GM23338 (cell line): ENCODE data around the gene BCR. TPM values are rescaled to one million over a fixed set of nuclear protein-coding genes. Genes with fewer than 3 reads are reported as not detected.

ENCODE experiments used
- ATAC-seq: fragments of 200-7000 bp; cut with Tn5 transposase; 3 replicates; pipeline ENCODE4 v1.9.1; 2020
- DNase-seq: peaks from one replicate; pipeline ENCODE4 v3.0.0-alpha.2; 2015; ENCODE audit warnings: low spot score
- H2AFZ ChIP-seq: fragments of 200-600 bp; sonication (generic); 2 replicates; pipeline ENCODE4 v1.8.0; 2016; ENCODE audit warnings: antibody characterized with exemption, mild to moderate bottlenecking, moderate library complexity
- H3F3A ChIP-seq: fragments of 200-600 bp; sonication (generic); replicated peaks from 2 replicates; pipeline ENCODE4 v1.8.0; 2017; ENCODE audit warnings: antibody characterized with exemption, mixed run types, low read depth
- H3K27ac ChIP-seq: fragments of 200-600 bp; sonication (generic); 2 replicates; pipeline ENCODE4 v1.6.1; 2016; ENCODE audit warnings: low read depth
- H3K27me3 ChIP-seq: fragments of 200-600 bp; sonication (generic); 2 replicates; pipeline ENCODE4 v1.8.0; 2016; ENCODE audit warnings: mild to moderate bottlenecking, mixed run types, moderate library complexity; ENCODE audit not compliant: insufficient read depth
- H3K36me3 ChIP-seq: fragments of 200-600 bp; sonication (generic); 2 replicates; pipeline ENCODE4 v1.8.0; 2016; ENCODE audit warnings: mild to moderate bottlenecking; ENCODE audit not compliant: insufficient read depth
- H3K4me1 ChIP-seq: fragments of 200-600 bp; sonication (generic); 2 replicates; pipeline ENCODE4 v1.8.0; 2016; ENCODE audit warnings: mild to moderate bottlenecking, moderate library complexity; ENCODE audit not compliant: insufficient read depth
- H3K4me2 ChIP-seq: fragments of 200-600 bp; sonication (generic); 2 replicates; pipeline ENCODE4 v1.7.1; 2017; ENCODE audit warnings: mixed run types
- H3K4me3 ChIP-seq: fragments of 200-600 bp; sonication (generic); 2 replicates; pipeline ENCODE4 v1.6.1; 2016; ENCODE audit warnings: mixed run types
- H3K79me2 ChIP-seq: fragments of 200-600 bp; sonication (generic); replicated peaks from 2 replicates; pipeline ENCODE4 v1.8.0; 2017; ENCODE audit warnings: mild to moderate bottlenecking; ENCODE audit not compliant: insufficient read depth
- H3K9me2 ChIP-seq: fragments of 200-600 bp; sonication (generic); 2 replicates; pipeline ENCODE4 v1.8.0; 2017; ENCODE audit not compliant: insufficient read depth
- H4K20me1 ChIP-seq: fragments of 200-600 bp; sonication (generic); replicated peaks from 2 replicates; pipeline ENCODE4 v1.8.0; 2017; ENCODE audit warnings: mild to moderate bottlenecking; ENCODE audit not compliant: insufficient read depth
- H3K27ac Mint-ChIP-seq: 2 replicates; pipeline ENCODE4 v1.8.0; 2020; ENCODE audit warnings: inconsistent platforms, mild to moderate bottlenecking, moderate library complexity, mixed read lengths
- H3K27me3 Mint-ChIP-seq: 3 replicates; pipeline ENCODE4 v1.8.0; 2022; ENCODE audit warnings: low read depth, mild to moderate bottlenecking, moderate library complexity, mixed read lengths, inconsistent platforms; ENCODE audit not compliant: insufficient read depth, poor library complexity
- H3K36me3 Mint-ChIP-seq: 3 replicates; pipeline ENCODE4 v1.8.0; 2021; ENCODE audit warnings: low read depth, mild to moderate bottlenecking, inconsistent platforms, moderate library complexity, mixed read lengths
- H3K4me1 Mint-ChIP-seq: 3 replicates; pipeline ENCODE4 v1.8.0; 2020; ENCODE audit warnings: mild to moderate bottlenecking, inconsistent platforms, mixed read lengths
- H3K4me3 Mint-ChIP-seq: 3 replicates; pipeline ENCODE4 v1.8.0; 2021; ENCODE audit warnings: moderate library complexity, mild to moderate bottlenecking, inconsistent platforms, mixed read lengths
- H3K9me3 Mint-ChIP-seq: 3 replicates; pipeline ENCODE4 v1.8.0; 2020; ENCODE audit warnings: moderate library complexity, mild to moderate bottlenecking, inconsistent platforms, mixed read lengths
- CREB1 ChIP-seq: fragments of 250-450 bp; sonication (Bioruptor Pico); IDR thresholded peaks from 2 replicates; pipeline ENCODE4 v1.5.0; 2020; ENCODE audit warnings: low read depth, mild to moderate bottlenecking, moderate library complexity
- ETS1 ChIP-seq: IDR thresholded peaks from 2 replicates; pipeline ENCODE4 v1.6.1; 2016; ENCODE audit warnings: antibody characterized with exemption
- EZH2phosphoT487 ChIP-seq: fragments of 200-600 bp; sonication (generic); IDR thresholded peaks from one replicate; pipeline ENCODE4 v1.8.1; 2018; ENCODE audit warnings: antibody characterized with exemption; ENCODE audit not compliant: unreplicated experiment
- JUNB ChIP-seq: IDR thresholded peaks from one replicate; pipeline ENCODE4 v1.6.1; 2016; ENCODE audit warnings: antibody characterized with exemption; ENCODE audit not compliant: unreplicated experiment
- POLR2AphosphoS5 ChIP-seq: IDR thresholded peaks from 2 replicates; pipeline ENCODE4 v1.6.1; 2016; ENCODE audit warnings: antibody characterized with exemption, low read depth
- REST ChIP-seq: IDR thresholded peaks from one replicate; pipeline ENCODE4 v1.6.1; 2018; ENCODE audit warnings: antibody characterized with exemption; ENCODE audit not compliant: unreplicated experiment
- STAT1 ChIP-seq: IDR thresholded peaks from one replicate; pipeline ENCODE4 v1.6.1; 2016; ENCODE audit warnings: antibody characterized with exemption; ENCODE audit not compliant: unreplicated experiment
- ZNF114 ChIP-seq: fragments of 250-450 bp; sonication (Bioruptor Pico); IDR thresholded peaks from 2 replicates; pipeline ENCODE4 v1.5.0; 2020; ENCODE audit warnings: mild to moderate bottlenecking, moderate library complexity
- polyA plus RNA-seq: library from polyadenylated mRNA; unstranded; fragments of >200 nt; fragmentation: Nextera tagmentation; extraction: Ambion mirVana; gene quantifications from 2 replicates; pipeline ENCODE4 v1.2.1, GENCODE V29; 2016
- total RNA-seq: library from RNA; depleted of rRNA; stranded (reverse); fragments of >200 nt; shearing (Covaris generic); gene quantifications from 2 replicates; pipeline ENCODE4 v1.2.3, GENCODE V29; 2014
- TF ChIP-seq, protein P1 (sequence below), 2 experiments: fragments of 200-600 bp in 1 of 2; sonication (generic) in 1 of 2; conservative IDR thresholded peaks; 2 replicates each; pipeline versions ENCODE4 v1.5.1 to v1.6.1; 2016 to 2017; ENCODE audit warnings: antibody characterized with exemption in 2 of 2, low read depth in 2 of 2, mild to moderate bottlenecking in 2 of 2, moderate library complexity in 1 of 2

BCR gene
- total and polyA plus RNA-seq, 2 experiments from 2014 or later = 17.7 to 121 TPM

DNA sequence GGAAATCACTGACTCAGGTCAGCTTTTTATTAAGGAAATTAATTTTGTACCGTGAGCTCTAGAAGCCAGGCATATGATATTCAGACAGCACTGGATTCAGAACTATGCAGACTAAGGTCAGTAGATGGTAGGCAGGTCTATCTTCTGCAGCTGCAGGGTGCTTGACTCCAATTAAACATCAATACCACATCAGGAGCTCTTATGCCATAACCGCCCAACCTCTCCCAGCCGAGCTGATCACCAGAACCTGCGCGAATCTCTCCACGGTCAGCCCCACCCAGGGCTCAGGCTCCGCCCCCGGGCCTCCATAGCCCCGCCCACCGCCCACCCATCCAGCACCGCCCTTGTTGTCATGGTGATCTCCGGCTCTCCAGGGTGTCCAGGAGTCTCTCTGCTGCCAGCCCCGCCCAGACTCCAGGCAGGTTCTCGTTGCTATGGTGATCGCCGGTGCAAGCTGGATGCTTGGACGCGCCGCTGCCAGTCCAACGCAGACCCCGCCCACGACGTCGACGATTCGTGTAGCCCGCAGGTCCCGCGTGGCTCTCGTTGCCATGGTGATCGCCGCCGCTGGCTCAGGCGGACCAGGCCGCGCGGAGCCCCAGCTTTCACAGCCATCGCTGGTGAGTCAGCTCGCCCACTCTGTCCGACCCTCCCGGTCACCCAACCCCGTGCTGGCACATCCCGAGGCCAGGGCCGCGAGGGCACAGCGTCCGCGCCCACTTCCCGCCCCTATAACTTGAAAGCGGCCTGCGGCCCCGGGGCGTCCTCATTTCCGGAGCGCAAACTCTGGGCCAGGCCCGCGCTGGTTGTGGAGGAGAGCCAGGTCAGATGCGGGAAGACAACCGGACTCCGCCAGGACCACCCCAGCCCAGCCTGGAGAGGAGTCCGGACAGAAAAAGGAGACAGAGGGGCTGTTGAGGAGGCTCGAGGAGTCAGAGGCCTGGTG is 35.1 kb upstream of the BCR start, which contains the start of gene RAB36 (continued):
- TF ChIP-seq ETS1 (no peak), REST (no peak), POLR2AphosphoS5 (no peak), ZNF114 (no peak), CREB1 (peak; percentile 52; the same call in 1 of the 2 replicates)
- TF ChIP-seq, protein P1, sequence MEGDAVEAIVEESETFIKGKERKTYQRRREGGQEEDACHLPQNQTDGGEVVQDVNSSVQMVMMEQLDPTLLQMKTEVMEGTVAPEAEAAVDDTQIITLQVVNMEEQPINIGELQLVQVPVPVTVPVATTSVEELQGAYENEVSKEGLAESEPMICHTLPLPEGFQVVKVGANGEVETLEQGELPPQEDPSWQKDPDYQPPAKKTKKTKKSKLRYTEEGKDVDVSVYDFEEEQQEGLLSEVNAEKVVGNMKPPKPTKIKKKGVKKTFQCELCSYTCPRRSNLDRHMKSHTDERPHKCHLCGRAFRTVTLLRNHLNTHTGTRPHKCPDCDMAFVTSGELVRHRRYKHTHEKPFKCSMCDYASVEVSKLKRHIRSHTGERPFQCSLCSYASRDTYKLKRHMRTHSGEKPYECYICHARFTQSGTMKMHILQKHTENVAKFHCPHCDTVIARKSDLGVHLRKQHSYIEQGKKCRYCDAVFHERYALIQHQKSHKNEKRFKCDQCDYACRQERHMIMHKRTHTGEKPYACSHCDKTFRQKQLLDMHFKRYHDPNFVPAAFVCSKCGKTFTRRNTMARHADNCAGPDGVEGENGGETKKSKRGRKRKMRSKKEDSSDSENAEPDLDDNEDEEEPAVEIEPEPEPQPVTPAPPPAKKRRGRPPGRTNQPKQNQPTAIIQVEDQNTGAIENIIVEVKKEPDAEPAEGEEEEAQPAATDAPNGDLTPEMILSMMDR (conservative IDR thresholded peaks at IDR 0.05; ENCODE audit: low read depth in 2 of 2) = no peak

GRCh38 chr22:23145878-23146470 is 34.3 kb upstream of the BCR start:
- H3K9me2 ChIP-seq = no peaks in the 10 kb centered on the region
- H3K4me3 ChIP-seq = peak overlapping the region; percentile 77
- H2AFZ ChIP-seq = peak overlapping the region; percentile 99
- H3F3A ChIP-seq = no peaks in the 10 kb centered on the region
- no peaks in the 10 kb centered on the region for H4K20me1 ChIP-seq
- H3K79me2 ChIP-seq = no peaks in the 10 kb centered on the region
- Mint-ChIP-seq H3K36me3 (no peaks in the 10 kb centered on the region), H3K4me3 (peak overlapping the region; percentile 75), H3K4me1 (peaks cover 35% of the 10 kb centered on the region), H3K9me3 (peaks cover 3% of the 10 kb centered on the region; the same call in 1 of the 3 replicates), H3K27ac (no peak overlapping the region), H3K27me3 (peaks cover 28% of the 10 kb centered on the region)
- no peak for ATAC-seq
- DNase-seq = no peak
- H3K4me2 ChIP-seq = peak overlapping the region; percentile 92
- H3K4me1 ChIP-seq = peaks cover 12% of the 10 kb centered on the region
- no peak overlapping the region for H3K27ac ChIP-seq
- peaks cover 25% of the 10 kb centered on the region; the same call in 1 of the 2 replicates for H3K27me3 ChIP-seq
- no peaks in the 10 kb centered on the region for H3K36me3 ChIP-seq
- TF ChIP-seq REST (no peak), STAT1 (no peak), ZNF114 (no peak), JUNB (no peak), POLR2AphosphoS5 (no peak), EZH2phosphoT487 (no peak), CREB1 (no peak)
